HTERT RPE-1 (cell line): ENCODE results near the gene BICD2.

Experiments
- in situ Hi-C: fragments of 300-500 bp; cut with MboI; formaldehyde crosslinking; loops from 4 replicates; pipeline ENCODE4 v1.14.3; 2020; ENCODE audit warnings: low sequenced_read_pairs

The BICD2 gene

GRCh38 chr9:92749071-92749933 is 15.3 kb downstream of the BICD2 start:
- in situ Hi-C loops, result no loop called here

- in situ Hi-C loops, result no loop called here
Observed at GRCh38 chr9:92748233-92748497, 16.5 kb downstream of the BICD2 start.

- in situ Hi-C loops, result no loop called here
Observed at GRCh38 chr9:92747459-92748232, 17.0 kb downstream of the BICD2 start.

GRCh38 chr9:92746567-92747458 is 17.8 kb downstream of the BICD2 start:
- in situ Hi-C loops, result no loop called here

- in situ Hi-C loops, result no loop called here
Observed at GRCh38 chr9:92745881-92746280, 18.8 kb downstream of the BICD2 start.

- in situ Hi-C loops, result no loop called here
Observed at GRCh38 chr9:92745331-92745730, 19.3 kb downstream of the BICD2 start.

GRCh38 chr9:92740969-92741368 is 23.7 kb downstream of the BICD2 start:
- in situ Hi-C loops, result no loop called here

- in situ Hi-C loops, result no loop called here
Observed at GRCh38 chr9:92740446-92740961, 24.1 kb downstream of the BICD2 start.

GRCh38 chr9:92740009-92740408 is 24.6 kb downstream of the BICD2 start:
- in situ Hi-C loops, result no loop called here

- in situ Hi-C loops, result no loop called here
Observed at GRCh38 chr9:92739346-92739970, 25.2 kb downstream of the BICD2 start.

- in situ Hi-C loops, result no loop called here
Observed at GRCh38 chr9:92738661-92739081, 26.0 kb downstream of the BICD2 start.

- in situ Hi-C loops, result no loop called here
Observed at GRCh38 chr9:92737611-92738299, 26.9 kb downstream of the BICD2 start.

GRCh38 chr9:92737216-92737606 is 27.4 kb downstream of the BICD2 start:
- in situ Hi-C loops, result no loop called here

GRCh38 chr9:92736563-92737215 is 27.9 kb downstream of the BICD2 start:
- in situ Hi-C loops, result no loop called here

- in situ Hi-C loops, result no loop called here
Observed at GRCh38 chr9:92735636-92736562, 28.7 kb downstream of the BICD2 start.

- in situ Hi-C loops, result no loop called here
Observed at GRCh38 chr9:92734931-92735635, 29.6 kb downstream of the BICD2 start.

GRCh38 chr9:92730897-92731296 is 33.7 kb downstream of the BICD2 start:
- in situ Hi-C loops, result no loop called here

GRCh38 chr9:92729735-92730155 is 34.9 kb downstream of the BICD2 start:
- in situ Hi-C loops, result no loop called here
